HG03378 (cell line): ENCODE measurements around the gene WDR91.

Experiments
- ATAC-seq: cut with Tn5 transposase; IDR thresholded peaks from one replicate; pipeline ENCODE4 v1.9.1; 2021; ENCODE audit warnings: mild to moderate bottlenecking, moderate library complexity; ENCODE audit not compliant: unreplicated experiment

The WDR91 gene

DNA sequence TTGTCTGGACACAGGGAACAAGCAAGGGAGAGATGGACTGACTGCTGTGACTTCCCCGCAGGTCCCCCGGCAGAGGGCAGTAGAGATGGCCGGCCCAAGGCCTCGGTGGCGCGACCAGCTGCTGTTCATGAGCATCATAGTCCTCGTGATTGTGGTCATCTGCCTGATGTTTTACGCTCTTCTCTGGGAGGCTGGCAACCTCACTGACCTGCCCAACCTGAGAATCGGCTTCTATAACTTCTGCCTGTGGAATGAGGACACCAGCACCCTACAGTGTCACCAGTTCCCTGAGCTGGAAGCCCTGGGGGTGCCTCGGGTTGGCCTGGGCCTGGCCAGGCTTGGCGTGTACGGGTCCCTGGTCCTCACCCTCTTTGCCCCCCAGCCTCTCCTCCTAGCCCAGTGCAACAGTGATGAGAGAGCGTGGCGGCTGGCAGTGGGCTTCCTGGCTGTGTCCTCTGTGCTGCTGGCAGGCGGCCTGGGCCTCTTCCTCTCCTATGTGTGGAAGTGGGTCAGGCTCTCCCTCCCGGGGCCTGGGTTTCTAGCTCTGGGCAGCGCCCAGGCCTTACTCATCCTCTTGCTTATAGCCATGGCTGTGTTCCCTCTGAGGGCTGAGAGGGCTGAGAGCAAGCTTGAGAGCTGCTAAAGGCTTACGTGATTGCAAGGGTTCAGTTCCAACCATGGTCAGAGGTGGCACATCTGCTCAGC lies 46.8 kb downstream of the WDR91 start:
- no peak for ATAC-seq

DNA sequence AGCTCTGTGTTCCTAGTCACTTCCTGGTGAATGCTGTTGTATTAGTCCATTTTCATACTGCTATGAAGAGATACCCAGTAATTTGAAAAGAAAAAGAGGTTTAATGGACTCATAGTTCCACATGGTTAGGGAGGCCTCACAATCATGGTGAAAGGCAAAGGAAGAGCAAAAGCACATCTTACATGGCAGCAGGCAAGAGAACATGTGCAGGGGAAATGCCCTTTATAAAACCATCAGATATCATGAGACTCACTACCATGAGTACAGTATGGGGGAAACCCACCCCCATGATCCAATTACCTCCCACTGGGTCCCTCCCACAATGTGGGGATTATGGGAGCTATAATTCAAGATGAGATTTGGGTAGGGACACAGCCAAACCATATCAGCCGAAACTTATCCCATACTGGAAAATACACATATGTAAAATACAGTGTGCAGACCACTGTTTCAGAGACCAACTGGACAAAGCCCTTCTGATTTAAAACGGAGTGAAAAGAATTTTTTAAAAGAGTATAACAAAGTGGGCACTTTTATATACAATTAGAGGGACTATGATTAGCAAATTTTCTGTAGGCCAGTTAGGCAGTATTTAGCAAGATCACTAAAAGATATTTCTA lies 48.8 kb downstream of the WDR91 start:
- no peak for ATAC-seq

DNA sequence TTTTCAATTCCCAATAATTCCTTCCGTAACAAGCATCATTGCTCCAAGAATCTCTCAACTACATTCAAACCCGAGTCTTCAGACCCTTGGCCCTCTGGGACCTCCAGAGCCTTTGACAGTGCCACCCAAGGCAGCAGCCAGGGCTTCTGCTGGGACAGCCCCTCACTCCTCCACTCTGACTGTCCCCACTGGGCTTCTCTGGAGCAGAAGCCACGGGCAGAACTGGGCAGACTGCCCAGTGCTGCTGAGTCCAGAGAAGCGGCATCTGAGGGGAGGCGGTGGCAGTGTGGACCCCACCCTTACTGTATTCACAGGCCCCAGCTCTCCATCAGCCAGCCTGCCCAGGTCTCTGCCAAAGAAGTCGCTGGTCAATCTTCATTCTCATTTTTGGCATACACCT lies 49.7 kb downstream of the WDR91 start:
- ATAC-seq: no peak

DNA sequence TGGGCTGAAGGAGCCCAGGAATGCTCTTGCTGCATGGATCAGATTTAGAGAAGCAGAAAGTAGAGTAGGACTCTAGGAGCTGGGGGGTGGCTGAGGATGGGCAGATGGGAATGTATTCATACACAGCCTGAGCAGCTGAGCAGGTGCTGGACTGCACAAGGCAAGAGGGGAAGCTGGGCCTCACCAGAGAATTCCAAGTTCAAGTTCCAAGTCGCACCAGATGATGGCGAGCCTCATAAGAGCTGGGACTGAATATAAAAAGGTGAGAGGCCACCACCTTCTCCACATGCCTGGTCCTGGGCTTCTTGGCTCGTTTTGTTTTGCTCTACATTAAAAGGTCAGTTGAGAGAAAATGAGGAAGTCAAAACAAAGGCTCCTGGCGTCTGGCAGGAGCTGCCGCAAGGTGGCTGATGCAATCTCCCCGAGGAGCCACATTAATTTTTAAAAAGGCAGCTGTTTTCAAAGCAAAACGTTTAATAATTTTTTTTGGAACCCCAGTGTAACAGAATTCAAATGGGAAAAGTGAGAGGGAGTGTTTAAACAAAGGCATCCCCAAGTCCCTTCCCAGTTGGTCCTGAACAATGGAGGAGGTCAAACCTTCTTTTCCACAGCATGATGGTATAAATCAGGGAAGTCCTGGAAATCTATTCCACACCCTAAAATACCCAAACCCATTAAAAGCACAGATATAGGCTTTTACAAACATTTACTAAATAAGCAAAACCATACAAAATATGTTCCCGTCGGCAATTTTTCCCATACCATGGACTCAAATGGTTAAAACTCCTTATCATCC lies 50.3 kb downstream of the WDR91 start:
- no peak for ATAC-seq

DNA sequence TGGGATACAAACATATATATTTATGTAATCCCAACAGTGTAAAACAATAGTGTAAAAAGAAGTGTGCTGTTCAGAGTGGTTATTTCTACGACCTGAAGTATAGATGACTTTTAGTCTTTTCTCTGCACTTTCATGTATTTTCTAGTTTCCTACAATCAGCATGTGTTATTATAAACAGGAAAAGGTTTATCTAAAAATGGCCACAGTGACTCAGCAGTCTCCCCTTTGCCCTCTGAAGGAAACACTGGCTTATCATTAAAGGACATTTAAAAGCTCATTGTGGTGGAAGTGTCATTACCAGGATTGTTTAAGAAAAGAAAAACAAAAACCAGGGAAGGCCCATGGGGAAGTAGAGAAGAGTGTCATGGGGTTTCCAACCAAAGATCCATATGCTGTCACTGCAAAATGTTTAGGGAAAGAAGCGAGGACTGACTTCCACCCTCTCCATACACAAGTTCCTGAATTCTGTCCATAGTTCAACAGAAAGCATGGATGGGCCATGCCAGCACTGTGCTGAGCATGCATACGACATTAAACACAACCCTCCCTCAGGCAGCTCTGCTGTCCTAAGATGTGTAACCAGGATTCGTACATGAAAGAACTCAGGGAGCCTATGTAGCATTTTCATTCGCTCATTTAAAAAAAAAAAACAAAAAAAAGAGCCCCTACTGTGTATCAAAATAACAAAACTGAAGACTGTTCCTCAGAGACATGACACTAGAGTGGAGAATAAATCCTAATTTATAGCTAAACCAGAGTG lies 51.0 kb downstream of the WDR91 start:
- peak; percentile 51 for ATAC-seq

DNA sequence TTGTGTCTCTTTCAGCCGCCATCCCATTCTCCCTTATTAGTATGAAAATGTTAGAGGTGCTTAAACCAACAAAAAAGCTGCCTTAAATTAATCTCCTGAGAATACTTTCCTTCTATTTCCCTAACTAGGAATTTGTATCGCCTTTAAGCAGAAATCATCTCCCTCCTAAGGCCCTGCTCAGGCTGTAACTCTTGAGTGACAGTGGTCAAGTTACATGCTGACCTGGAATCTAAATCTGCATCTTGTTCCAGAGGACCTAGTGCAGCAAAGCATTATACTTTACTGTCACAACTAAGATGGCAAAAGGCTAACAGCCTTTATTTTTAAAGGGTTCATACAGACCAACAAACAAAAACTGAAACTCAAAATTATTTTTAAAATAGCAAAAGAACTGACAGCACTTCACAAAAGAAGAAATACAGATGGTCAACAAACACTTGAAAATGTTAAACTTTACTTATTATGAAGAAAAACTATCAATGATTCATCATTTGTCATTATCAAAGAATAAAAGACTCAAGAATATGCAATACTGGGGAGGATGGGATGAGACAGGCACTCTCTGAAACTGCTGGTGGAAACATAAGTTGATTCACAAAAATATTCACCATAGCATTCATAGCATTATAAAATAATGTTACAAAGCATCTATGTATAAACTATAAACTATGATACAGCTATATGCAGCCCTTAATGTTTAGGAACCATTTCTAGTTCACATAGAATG lies 51.8 kb downstream of the WDR91 start:
- ATAC-seq: peak; percentile 3

DNA sequence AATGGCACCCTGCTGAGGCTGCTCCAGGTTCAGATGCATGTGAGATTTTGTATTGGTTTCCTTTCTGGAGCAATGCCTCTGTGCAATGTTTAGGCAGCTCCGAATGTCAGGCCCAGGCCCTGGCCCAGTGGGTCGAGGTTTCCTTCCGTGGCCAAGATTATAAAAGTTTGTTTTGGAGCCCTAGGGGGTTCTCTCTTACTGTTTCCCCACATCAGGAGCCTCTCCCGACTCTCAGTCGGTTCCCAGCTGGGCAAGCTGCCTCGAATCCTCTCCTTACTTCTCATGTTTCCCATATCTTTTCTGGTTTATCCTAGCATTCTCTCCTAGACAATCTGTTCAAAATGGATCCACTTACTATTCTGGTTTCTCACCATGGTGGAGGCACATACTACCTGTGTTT lies 52.5 kb downstream of the WDR91 start:
- ATAC-seq: no peak

DNA sequence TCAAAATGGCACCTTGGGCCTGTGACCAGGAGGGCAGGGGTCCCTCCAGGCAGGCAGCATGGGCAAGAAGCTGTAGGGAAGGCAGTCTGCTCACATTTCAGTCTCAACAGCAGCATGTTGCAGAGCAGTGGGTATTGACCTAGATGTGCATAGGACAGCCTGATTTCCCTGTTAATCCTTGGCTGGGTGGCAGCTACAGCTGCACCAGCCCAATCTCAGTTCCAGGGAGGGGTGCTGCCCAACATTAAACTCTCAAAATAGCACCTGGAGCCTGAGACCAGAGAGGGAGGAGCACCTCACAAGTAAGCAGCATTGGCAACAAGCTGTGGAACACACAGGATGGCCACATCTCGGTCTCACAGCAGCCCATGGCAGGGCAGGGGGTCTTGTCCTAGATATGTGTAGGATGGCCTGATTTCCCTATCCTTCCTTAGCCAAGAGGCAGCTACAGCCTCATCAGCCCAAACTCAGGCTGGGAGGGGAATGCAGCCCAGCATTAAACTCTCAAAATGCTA lies 53.1 kb downstream of the WDR91 start:
- no peak for ATAC-seq

DNA sequence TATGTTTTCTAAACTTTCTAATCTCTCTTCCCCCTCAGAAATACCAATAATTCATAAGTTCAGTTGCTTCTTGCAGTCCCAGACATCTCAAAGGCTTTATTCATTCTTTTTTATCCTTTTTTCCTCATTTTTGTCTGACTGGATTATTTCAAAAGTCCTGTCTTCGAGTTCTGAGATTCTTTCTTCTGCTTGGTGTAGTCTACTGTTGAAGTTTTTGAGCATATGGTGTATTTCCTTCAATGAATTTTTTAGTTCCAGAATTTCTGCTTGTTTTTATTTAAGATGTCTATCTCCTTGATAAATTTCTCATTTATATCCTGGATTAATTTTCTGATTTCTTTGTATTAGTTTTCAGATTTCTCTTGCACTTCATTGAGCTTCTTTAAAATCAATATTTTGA lies 55.0 kb downstream of the WDR91 start:
- ATAC-seq: no peak

DNA sequence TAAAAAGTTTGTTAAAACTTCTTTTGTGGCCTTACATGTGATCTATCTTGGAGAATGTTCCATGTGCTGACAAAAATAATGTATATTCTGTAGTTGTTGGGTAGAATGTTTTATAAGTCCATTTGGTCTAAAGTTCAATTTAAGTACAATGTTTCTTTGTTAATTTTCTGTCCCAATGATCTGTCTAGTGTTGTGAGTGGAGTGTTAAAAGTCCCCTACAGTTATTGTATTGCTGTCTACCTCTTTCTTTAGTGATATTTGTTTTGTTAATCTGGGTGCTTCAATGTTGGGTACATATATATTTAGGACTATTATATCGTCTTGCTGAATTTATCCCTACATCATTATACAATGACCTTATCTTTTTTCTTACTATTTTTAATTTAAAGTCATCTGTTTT lies 56.6 kb downstream of the WDR91 start:
- ATAC-seq: no peak

DNA sequence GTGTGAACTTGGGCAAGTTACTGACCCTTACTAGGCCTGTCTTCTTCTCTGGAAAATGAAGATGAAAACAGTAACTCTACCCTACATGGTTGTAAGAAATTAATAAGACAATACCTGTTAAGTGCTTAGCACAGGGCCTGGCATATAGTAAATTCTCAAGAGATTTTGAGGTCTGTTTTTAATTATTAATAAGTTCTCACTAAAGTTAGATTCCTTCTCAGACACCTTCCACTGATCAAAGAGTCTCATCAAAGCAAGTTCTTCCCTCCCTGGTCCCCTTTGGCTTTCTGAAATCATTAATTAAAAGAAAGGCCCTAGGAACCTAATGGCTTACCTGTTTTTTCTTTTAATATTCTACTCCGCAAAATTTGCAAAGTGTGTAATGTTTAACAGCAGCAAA lies 58.9 kb downstream of the WDR91 start:
- ATAC-seq: no peak

DNA sequence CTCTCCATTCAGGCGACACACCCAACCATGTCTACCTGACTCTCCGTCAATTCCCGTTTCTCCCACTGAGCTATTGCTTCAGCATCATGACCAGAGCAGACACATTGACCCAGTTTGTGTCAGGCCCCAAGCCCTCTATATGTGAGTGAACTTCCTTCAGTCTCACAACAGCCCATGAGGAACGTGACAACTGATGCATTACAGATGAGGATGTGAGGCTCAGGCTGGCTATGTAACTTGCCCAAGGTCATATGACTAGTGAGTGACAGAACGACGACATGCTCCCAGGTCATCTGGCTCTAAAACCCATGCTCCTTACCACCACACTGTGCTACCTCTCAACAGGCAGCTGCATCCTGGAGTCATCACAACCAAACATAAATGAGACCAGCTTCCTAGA lies 59.8 kb downstream of the WDR91 start:
- peak; percentile 30 for ATAC-seq

DNA sequence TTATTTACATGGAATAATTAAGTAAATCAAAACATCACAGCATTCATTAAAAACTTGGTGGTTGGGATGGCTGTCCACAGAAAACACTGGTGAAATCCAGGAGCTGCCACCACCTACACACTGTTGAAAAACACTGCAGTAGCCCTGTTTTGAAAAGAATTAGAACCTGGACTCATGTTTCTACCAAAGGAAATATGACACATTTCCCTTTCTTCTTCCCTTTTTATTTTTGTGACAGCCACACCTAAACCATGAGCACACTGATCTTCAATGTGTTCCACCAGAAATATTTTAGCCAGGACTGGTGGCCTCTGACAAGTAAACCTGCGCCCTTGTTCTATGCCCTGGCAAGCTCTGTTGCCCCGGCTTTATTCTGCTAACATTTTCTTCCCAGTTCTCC lies 60.2 kb downstream of the WDR91 start:
- no peak for ATAC-seq

DNA sequence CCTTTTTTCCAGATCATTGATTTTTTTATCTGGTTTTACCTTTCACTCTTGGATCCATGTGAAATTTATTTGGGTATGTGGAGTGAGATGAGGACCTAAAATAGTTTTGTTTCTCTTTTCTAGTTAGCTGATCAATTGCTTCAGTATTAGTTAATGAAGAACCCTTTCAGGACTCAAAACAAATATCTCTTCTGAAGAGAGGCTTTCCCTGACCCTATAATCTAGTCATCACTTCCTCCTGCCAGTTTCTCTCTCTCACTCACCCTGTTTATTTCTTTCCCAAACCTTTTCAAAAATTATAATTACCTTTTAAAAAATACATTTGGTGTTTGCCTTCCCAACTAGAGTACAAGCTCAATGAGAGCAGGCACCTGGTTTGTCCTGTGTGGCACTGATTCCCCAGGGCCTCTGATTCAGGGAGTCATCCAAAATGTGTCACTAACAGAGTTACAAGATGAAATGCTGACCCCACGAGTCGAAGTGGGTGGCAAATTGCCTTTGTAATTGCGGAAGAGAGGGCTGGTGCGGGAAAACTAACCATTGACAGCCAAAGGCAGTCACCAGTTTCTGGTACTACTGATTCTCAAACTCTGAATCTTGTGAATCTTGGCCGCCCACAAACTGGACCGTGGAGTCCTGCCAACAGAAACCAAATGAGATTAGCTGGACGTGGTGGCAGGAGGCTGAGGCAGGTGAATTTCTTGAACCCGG lies 61.1 kb downstream of the WDR91 start:
- ATAC-seq: no peak

DNA sequence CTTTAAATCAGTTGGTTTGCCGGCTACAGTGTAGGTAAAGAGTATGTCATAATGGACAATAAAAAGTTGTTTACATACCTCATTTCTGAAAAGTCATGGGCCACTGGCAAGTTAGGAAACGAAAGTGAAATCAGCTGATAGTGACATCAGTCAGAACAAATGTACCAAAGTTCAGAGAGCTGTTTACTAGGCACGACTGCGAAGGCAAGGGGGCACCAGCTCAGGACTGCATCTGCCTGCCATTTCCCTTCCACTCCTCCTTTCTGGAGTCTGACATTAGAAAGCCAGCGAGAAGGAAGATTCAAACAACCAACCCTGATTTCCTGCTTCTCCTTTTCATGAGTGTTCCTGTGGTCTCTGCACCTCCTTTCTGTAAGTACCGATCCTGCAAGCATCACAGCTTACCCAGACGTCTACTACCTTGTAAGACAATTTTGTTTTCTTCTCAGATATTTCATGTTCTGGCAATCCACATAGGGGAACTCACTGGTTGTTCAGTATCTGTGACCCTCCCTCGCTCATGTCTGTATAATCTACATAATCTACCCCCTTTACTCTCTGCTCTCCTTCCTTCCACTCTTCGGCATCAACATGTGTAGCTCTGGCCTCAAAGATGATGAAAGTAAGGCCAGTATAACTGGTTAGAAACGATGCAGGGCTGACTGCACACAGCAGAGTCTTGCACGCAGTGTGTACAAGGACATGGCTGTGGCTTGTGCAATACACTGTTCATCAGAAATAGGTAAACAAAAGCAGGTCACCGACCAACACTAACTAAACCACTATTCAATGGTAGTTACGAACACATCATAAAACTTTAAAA lies 63.2 kb downstream of the WDR91 start, which contains the start of gene TMEM140:
Gene TMEM140 (plus strand): TSS at position 174 of the 823 bp plus-strand sequence. CDS start 16,370 bp downstream, outside the sequence.
- ATAC-seq: peak; percentile 61

DNA sequence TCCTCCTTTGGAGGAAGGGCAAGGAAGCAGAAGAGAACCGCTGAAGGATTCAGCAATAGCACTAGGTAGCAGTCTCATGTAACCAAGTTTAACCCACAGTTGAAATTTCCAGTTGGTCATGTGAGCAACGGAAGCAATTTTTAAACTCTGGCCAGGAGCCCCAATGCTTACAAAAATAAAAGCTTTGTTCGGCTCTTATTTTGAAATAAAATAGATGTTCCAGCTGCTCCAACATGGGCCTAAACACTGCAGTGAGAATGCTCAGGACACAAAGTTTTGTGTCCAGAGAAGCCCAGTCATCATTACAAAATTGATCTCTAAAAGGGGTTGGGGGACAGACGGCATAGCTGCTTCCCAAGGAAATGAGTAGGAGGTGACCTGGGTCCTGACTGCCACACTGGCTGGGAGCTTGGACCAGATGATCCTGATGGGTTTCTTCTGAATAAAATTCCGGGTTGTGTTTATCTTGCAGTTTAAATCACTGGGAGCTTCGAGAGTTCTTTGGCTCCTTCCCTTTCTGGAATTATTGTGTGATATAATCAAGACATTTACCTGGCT lies 63.9 kb downstream of the WDR91 start:
- peak; percentile 22 for ATAC-seq

DNA sequence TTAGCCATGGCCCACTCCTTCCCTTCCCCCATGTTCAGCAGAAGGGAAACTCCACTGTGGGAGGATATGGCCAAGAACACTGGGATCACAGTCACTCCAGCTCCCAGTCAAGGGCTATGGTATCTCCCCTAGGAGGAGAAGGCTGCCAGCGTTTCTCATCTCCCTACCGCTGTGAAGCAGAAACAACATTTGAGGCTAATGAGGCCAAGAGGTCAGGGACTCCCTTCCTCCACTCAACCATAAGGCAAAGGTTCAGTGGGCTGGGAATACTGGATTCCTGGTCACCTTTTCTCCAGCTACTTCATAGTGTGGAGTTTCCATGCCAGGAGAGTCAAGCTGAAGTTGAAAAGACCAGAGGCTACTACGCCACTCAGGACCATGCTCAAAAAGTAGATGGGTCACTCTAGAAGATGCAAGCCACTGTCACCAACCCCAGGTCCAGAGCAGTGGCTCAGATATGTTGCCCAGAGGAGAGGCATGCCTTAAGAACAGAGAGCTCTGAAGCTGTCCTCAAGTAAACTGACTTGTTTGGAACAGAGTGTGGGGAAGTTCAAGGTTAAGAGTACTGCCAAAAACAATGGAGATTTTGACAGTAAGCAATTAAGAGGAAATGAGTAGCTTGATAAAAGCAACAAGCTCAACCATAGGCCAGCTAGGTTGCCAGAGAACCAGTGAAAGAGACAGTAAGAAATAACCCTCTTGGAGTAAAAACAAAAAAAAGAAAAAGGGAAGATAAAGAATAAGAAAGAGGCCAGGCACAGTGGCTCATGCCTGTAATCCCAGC lies 67.2 kb downstream of the WDR91 start:
- no peak for ATAC-seq
